IPS-15b (cell line): ENCODE measurements around the gene DCAF15.

Experiments used
- H3K27me3 ChIP-seq: one replicate; pipeline ENCODE4 v1.6.1; 2013; ENCODE audit warnings: low read length; ENCODE audit not compliant: control insufficient read depth, insufficient read depth
- H3K36me3 ChIP-seq: one replicate; pipeline ENCODE4 v1.6.1; 2013; ENCODE audit warnings: low read length; ENCODE audit not compliant: control insufficient read depth, insufficient read depth
- H3K4me1 ChIP-seq: one replicate; pipeline ENCODE4 v1.6.1; 2013; ENCODE audit warnings: mild to moderate bottlenecking, low read length; ENCODE audit not compliant: control insufficient read depth, insufficient read depth
- H3K4me3 ChIP-seq: one replicate; pipeline ENCODE4 v1.5.1; 2013; ENCODE audit warnings: low read depth, low read length
- H3K9ac ChIP-seq: one replicate; pipeline ENCODE4 v1.6.1; 2013; ENCODE audit warnings: low read depth, mild to moderate bottlenecking, low read length
- H3K9me3 ChIP-seq: one replicate; pipeline ENCODE4 v1.6.1; 2013; ENCODE audit warnings: mild to moderate bottlenecking, low read length; ENCODE audit not compliant: control insufficient read depth, insufficient read depth

DCAF15 gene

DNA sequence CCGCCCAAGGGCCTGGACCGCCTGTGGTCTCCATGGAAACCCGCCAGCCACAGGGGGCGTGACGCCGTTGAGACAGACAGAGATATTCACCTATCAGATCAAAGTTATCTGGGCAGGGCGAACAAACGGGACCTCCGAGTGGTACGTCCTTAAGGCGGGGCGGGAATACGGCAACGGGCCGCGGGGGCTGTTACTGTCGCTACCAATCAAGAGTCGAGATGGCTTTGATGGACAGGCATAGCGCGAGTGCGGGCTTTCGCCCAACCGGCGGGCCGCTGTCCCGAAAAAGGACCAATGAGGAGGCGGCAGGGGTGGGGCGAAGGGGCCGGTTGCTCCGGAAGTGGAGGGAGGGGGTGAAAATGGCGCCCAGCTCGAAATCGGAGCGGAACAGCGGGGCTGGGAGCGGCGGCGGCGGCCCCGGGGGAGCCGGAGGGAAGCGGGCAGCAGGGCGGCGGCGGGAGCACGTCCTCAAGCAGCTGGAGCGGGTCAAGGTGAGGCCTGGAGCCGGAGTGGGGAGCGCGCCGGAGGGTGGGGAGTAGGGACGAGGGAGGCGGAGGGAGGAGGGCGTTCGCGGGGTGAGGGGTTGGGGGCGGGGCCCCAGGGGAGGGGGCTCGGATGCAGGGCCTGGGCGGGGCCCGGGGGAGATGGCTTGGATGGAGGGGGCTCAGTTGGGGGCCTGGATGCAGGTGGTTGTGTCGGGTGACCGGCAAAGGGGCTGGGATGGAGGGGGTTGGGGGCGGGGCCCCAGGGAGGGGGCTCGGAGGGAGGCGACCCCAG is at the start of gene DCAF15:
Gene DCAF15, plus strand, starts transcription at position 356 of the 777 bp plus-strand sequence. Its CDS starts 4 bp downstream, at position 360.
- H3K4me1 ChIP-seq = peaks cover 4% of the 10 kb centered on the region
- peak within 1 kb of the TSS; percentile 79 for H3K4me3 ChIP-seq
- H3K9me3 ChIP-seq = no peaks in the 10 kb centered on the region
- H3K27me3 ChIP-seq = no peaks in the 10 kb centered on the region
- peak within 1 kb of the TSS; percentile 66 for H3K9ac ChIP-seq
- H3K36me3 ChIP-seq = peaks cover 25% of the 10 kb centered on the region

DNA sequence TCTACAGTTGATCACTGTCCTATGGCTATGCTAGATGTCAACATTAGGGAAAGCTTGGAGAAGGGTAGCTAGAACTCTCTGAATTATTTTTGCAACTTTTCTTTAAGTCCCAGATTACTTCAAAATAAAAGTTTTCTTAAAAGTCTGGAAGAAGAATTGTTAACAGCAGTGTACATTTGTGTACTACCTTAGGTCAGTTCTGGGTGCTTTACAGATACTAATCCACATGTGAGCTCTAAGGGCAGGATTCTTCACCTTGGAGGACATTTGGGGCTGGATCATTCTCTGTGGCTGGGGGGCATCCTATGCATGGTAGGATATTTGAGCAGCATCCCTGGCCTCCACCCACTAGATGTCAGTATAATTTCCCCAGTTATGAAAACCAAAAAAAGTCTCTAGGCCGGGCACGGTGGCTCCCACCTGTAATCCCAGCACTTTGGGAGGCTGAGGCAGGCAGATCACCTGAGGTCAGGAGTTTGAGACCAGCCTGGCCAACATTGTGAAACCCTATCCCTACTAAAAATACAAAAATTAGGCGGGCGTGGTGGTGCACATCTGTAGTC is 49.2 kb upstream of the DCAF15 start:
- Histone ChIP-seq H3K4me1 (peaks cover 4% of the 10 kb centered on the region), H3K27me3 (peaks cover 7% of the 10 kb centered on the region), H3K36me3 (no peaks in the 10 kb centered on the region), H3K9ac (no peak overlapping the region), H3K9me3 (no peaks in the 10 kb centered on the region), H3K4me3 (no peak overlapping the region)

GRCh38 chr19:13905634-13906520 is 46.4 kb upstream of the DCAF15 start, which contains the start of the genes BRME1 and CC2D1A:
TSS of gene BRME1 (minus strand) at chr19:13906117. CDS start at chr19:13904892, 1,225 bp downstream.
TSS of gene CC2D1A (plus strand) at chr19:13906201. CDS start at chr19:13906442, 241 bp downstream.
- no peaks in the 10 kb centered on the region for H3K9me3 ChIP-seq

GRCh38 chr19:13906521-13906904 is 45.8 kb upstream of the DCAF15 start:
- Histone ChIP-seq H3K9me3 (no peaks in the 10 kb centered on the region), H3K4me1 (peaks cover 4% of the 10 kb centered on the region), H3K27me3 (peaks cover 7% of the 10 kb centered on the region), H3K4me3 (peak overlapping the region; percentile 72), H3K36me3 (peaks cover 8% of the 10 kb centered on the region), H3K9ac (peak overlapping the region; percentile 47)

More at GRCh38 chr19:13905634-13906520, 46.4 kb upstream of the DCAF15 start, which contains the start of the genes BRME1 and CC2D1A:
- Histone ChIP-seq H3K9ac (peak within 1 kb of the TSS; percentile 47), H3K4me3 (peak within 1 kb of the TSS; percentile 72), H3K27me3 (peaks cover 7% of the 10 kb centered on the region), H3K4me1 (peaks cover 4% of the 10 kb centered on the region), H3K36me3 (peaks cover 5% of the 10 kb centered on the region)

- Histone ChIP-seq H3K36me3 (peaks cover 8% of the 10 kb centered on the region), H3K27me3 (peaks cover 7% of the 10 kb centered on the region), H3K9me3 (no peaks in the 10 kb centered on the region), H3K4me1 (peaks cover 4% of the 10 kb centered on the region), H3K4me3 (peak overlapping the region; percentile 72), H3K9ac (peak overlapping the region; percentile 37)
These were observed 45.4 kb upstream of the DCAF15 start for GRCh38 chr19:13906910-13907309.

DNA sequence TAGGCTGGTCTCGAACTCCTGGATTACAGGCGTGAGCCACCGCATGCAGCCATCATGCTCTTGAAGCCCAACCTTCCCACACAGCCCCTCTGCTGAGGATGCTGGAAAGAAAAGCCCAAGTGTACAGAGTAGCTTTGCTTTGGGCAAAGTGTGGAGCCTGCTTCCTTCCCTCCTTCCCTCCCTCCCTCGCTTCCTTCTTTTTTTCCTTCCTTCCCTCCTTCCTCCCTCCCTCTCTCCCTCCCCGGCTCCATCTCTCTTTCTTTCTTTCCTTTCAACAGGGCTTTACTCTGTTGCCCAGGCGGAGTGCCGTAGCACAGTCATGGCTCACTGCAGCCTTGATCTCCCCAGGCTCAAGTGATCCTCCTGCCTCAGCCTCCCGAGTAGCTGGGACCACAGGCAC is 43.6 kb upstream of the DCAF15 start:
- Histone ChIP-seq H3K9me3 (no peaks in the 10 kb centered on the region), H3K27me3 (peaks cover 7% of the 10 kb centered on the region), H3K4me3 (no peak overlapping the region), H3K4me1 (peaks cover 4% of the 10 kb centered on the region), H3K36me3 (peaks cover 14% of the 10 kb centered on the region), H3K9ac (no peak overlapping the region)

- Histone ChIP-seq H3K4me3 (no peak overlapping the region), H3K4me1 (peaks cover 4% of the 10 kb centered on the region), H3K9ac (no peak overlapping the region), H3K27me3 (peaks cover 7% of the 10 kb centered on the region), H3K9me3 (no peaks in the 10 kb centered on the region), H3K36me3 (peaks cover 15% of the 10 kb centered on the region)
These were observed 42.9 kb upstream of the DCAF15 start for GRCh38 chr19:13909430-13909829.

DNA sequence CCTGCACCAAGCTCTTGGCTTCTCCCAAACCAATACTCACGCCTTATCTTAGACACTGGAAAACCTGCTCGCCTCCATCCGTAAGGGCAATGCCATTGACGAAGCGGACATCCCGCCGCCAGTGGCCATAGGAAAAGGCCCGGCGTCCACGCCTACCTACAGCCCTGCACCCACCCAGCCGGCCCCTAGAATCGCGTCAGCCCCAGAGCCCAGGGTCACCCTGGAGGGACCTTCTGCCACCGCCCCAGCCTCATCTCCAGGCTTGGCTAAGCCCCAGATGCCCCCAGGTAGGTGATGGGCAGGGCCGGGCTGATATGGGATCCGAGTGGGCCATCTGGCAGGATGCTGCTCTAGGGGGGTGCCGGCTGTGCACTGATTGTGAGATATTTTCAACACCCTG is 39.0 kb upstream of the DCAF15 start:
- no peaks in the 10 kb centered on the region for H3K9me3 ChIP-seq
- H3K4me1 ChIP-seq = no peaks in the 10 kb centered on the region
- no peaks in the 10 kb centered on the region for H3K27me3 ChIP-seq
- no peak overlapping the region for H3K9ac ChIP-seq
- H3K4me3 ChIP-seq = no peak overlapping the region
- H3K36me3 ChIP-seq = peaks cover 19% of the 10 kb centered on the region

DNA sequence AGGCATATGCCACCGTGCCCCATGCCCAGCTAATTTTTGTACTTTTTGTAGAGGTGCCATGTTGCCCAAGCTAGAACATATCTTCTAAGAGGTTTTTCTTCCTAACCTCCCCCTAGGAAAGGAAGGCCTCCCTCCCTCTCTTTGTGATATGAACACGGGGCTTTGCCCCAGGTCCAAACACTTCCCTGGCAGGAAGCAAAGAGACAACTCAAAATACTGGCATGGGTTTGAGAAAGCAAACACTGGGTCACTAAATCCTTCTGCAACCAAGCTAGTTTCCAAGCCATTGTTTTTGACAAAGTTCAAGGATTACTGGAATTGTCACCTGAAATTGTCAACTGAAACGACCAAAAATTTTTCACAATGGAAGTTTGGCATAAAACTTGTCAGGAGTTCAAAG is 37.5 kb upstream of the DCAF15 start:
- Histone ChIP-seq H3K9me3 (no peaks in the 10 kb centered on the region), H3K36me3 (peaks cover 24% of the 10 kb centered on the region), H3K9ac (no peak overlapping the region), H3K27me3 (no peaks in the 10 kb centered on the region), H3K4me3 (no peak overlapping the region), H3K4me1 (no peaks in the 10 kb centered on the region)

DNA sequence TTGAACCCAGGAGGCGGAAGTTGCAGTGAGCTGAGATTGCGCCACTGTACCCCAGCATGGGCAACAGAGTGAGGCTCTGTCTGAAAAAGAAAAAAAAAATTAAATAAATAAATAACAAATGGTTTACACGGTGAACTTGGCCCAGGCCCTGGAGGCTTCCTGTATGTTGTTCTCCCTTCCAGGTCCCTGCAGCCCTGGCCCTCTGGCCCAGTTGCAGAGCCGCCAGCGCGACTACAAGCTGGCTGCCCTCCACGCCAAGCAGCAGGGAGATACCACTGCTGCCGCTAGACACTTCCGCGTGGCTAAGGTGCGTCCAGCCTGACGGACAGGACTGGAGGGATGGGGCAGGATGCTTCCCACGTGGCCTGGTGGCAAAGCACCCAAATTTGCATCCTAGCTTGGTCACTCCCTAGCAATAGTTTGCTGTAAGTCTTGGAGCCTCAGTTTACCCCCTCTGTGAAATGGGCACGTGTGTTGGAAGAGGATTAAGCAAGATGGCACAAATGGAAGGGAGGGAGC is 34.4 kb upstream of the DCAF15 start:
- no peaks in the 10 kb centered on the region for H3K9me3 ChIP-seq
- no peaks in the 10 kb centered on the region for H3K4me1 ChIP-seq
- H3K36me3 ChIP-seq = peaks cover 29% of the 10 kb centered on the region
- H3K9ac ChIP-seq = no peak overlapping the region
- no peaks in the 10 kb centered on the region for H3K27me3 ChIP-seq
- no peak overlapping the region for H3K4me3 ChIP-seq

DNA sequence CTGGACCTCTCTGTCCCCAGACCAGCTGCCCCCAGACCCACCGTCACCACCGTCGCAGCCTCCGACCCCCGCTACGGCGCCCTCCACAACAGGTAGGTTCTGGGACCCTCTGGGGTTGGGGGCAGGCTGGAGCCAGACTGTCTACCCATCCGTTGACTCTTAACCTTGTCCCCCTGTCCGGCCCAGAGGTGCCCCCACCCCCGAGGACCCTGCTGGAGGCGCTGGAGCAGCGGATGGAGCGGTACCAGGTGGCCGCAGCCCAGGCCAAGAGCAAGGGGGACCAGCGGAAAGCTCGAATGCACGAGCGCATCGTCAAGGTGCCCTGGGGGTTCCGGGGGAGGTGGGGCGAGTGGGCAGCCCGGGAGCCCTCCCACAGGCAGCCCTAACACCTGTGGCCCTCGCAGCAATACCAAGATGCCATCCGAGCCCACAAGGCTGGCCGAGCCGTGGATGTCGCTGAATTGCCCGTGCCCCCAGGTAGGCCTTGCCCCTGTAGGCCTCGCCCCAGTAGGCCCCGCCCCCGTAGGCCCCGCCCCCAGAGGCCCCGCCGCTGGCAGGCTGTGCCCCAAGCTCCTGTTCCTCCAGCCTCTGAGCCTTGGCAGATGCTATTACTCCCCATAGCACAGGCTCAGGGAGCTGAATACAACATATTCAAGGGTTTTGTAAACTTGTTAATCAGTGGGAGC is 33.4 kb upstream of the DCAF15 start:
- no peaks in the 10 kb centered on the region for H3K4me1 ChIP-seq
- no peak overlapping the region for H3K4me3 ChIP-seq
- peaks cover 37% of the 10 kb centered on the region for H3K36me3 ChIP-seq
- H3K27me3 ChIP-seq = no peaks in the 10 kb centered on the region
- H3K9ac ChIP-seq = no peak overlapping the region
- no peaks in the 10 kb centered on the region for H3K9me3 ChIP-seq
